ENCODE results near the gene GPLD1. TPM values are rescaled to one million over a fixed set of nuclear protein-coding genes. Genes with fewer than 3 reads are reported as not detected.
"Not testable (repeated sequence)": the region's sequence is repeated elsewhere in the genome, so short reads cannot be mapped to it uniquely, and the experiment has no call there.

Gene GPLD1
- total and polyA plus RNA-seq, 9 of the 15 experiments (the other 6 are each of a cell fraction or from before 2014, with no cell fraction given), result 0.11 to 1.3 (median 0.82) TPM

GRCh38 chr6:24400045-24401039, 89.0 kb downstream of the GPLD1 start (continued):
- TF ChIP-seq MAFG (tag; conservative IDR thresholded peaks at IDR 0.05) (peak; percentile 15; the same call in 1 of the 2 replicates), MNT (conservative IDR thresholded peaks at IDR 0.05) (peak; percentile 70 to 81), ID3 (tag; IDR thresholded peaks at IDR 0.05) (peak; percentile 87), NFE2 (IDR thresholded peaks at IDR 0.05; ENCODE audit: low read depth) (0 out of 2 replicates have a peak, but pooled peaks have one; percentile 31), HDAC3 (IDR thresholded peaks at IDR 0.05; ENCODE audit: borderline replicate concordance, partially characterized antibody) (peak; percentile 26), CBFA2T2 (conservative IDR thresholded peaks at IDR 0.05) (peak; percentile 80), CSDE1 (IDR thresholded peaks at IDR 0.05) (0 out of 4 replicates have a peak, but pooled peaks of 1 of the 2 experiments have one; percentile 20), CC2D1A (IDR thresholded peaks at IDR 0.05) (peak; percentile 36; the same call in 1 of the 2 replicates), SMARCA4 (IDR thresholded peaks at IDR 0.05) (peak; percentile 67), NR4A1 (tag; IDR thresholded peaks at IDR 0.05) (peak; percentile 87), ARNT (IDR thresholded peaks at IDR 0.05) (0 out of 4 replicates have a peak, but pooled peaks of 1 of the 2 experiments have one; percentile 46), ATF7 (IDR thresholded peaks at IDR 0.05) (0 out of 2 replicates have a peak, but pooled peaks have one; percentile 27), BCOR (IDR thresholded peaks at IDR 0.05) (peak; percentile 20; the same call in 1 of the 2 replicates), ZBTB5 (IDR thresholded peaks at IDR 0.05) (0 out of 2 replicates have a peak, but pooled peaks have one; percentile 18), PRDM10 (IDR thresholded peaks at IDR 0.05; ENCODE audit: partially characterized antibody) (peak; percentile 39), NR2C1 (tag; IDR thresholded peaks at IDR 0.05) (0 out of 2 replicates have a peak, but pooled peaks have one; percentile 59), FOSL1 (tag; conservative IDR thresholded peaks at IDR 0.05) (0 out of 2 replicates have a peak, but pooled peaks have one; percentile 24), NCOR1 (IDR thresholded peaks at IDR 0.05) (peak; percentile 62)
- not testable (repeated sequence) for TF ChIP-seq ID3 (CRISPR knock-in tag; IDR thresholded peaks at IDR 0.05); NR4A1 (CRISPR knock-in tag; IDR thresholded peaks at IDR 0.05); NR2C1 (IDR thresholded peaks at IDR 0.05)
